ENCODE data around the gene KAZN.

The KAZN gene

DNA sequence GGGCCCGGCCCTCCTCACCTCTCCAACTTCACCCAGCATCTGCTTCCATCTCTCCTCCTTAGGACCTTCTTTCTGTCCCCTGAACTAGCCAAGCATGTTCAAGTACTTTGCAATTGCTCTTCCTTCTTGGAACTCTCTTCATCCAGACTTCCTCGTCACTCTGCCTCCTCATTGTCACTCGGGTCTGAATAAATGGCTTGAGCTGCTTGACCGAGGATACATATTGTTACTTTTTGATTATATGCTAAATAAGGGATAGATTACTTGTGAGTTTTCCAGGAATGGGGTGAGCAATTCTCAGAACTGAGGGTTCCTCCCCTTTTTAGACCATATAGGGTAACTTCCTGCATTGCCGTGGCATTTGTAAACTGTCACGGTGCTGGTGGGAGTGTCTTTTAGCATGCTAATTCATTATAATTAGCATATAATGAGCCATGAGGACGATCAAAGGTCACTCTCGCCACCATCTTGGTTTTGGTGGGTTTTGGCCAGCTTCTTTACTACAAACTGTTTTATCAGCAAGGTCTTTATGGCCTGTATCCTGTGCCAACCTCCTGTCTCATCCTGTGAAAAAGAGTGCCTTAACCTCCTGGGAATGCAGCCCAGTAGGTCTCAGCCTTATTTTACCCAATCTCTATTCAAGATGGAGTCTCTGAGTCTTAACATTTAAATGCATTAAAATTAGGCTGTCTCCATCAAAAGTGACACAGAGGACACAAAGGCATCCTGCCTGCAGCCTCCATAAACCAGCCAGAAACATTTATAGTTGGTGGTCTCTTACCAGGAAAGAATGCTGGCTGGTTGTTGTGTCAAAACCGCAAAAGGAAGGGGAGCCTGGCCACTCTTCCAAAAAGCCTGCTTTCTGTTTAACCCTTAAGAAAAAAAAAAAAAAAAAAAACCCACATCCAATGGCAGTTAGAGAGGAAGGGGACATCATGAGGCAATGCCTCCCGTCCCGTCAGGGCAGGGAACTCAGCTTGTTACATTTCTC is 179.3 kb downstream of the KAZN start:
- DNase-seq: no peak

DNA sequence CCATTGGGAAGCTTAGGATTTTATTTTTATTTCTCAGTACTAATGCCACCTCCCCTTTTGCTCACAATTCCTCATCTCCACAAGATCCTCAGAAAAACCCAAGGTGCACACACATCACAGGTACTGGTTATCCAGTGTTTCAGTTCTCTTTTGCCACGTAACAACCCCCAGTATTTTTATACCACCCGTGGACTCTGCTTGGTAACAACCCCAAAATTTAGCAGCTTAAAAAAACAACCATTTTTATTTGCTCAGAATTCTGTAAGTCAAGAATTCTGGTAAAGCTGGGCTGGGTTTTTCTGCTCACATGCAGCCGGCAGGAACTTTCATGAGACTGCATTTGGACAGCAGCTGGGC is 180.0 kb downstream of the KAZN start:
- no peak for DNase-seq

DNA sequence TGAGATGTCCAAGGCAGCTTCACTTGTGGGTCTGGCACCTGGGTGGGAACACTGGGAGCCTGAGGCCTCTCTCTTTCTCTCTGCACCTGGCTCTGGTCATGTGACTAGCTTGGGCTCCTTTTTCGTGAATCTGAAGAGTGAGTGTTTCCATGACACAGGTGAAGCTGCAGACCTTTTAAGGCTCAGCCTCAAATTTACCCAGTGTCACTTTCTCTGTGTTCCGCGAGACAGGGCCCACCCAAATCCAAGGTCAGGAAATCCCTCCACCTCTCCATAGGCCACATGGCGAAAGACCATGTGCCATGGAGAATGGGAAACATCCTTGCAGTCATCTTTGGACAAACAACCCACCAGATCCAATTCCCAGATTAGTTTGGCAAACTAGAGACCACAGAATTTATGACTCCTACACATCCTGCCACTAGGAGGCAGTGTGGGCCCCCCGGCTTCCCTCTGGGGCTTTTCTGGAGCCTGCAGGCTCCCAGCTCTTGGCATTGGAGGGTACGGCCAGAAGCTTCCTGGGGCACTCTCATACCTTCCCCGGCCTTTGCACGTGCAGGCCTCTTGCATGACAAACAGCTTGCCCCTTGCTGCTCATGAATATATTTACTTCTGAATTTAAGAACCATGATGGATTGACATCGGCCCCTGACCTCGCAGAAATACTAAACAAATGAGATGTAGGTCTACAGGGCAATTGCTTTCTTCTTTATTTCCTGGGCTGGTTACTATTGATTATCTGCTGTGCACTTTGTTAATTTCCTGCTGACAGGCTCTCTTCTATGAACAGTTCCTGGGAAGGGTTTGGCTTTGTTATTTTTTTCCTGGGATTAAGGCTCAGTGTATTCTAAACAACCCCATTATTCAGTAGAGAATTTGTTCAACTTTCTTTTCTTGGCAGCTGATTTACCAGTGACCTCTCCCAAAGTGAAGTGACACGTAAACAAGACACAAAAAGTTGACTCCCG is 180.7 kb downstream of the KAZN start:
- DNase-seq: peak; percentile 29

DNA sequence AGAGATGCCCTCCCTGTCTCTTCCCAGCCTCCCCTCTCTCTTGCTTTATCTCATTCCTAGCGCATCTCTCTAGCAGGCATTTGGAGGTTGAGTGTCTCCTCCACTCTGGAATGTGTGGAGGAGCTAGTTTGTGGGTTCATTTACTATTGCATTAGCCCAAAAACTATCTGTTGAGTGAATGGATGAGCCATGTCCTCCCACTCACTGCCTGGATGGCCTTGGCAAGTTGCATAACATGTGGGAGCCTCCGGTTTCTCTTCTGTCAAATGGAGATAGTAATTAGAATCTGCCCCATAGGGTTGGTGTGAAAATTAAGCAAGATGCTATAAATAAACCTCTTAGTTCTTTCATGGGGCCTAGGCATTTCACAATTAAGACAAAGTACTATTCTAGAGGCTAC is 181.8 kb downstream of the KAZN start:
- DNase-seq: no peak

DNA sequence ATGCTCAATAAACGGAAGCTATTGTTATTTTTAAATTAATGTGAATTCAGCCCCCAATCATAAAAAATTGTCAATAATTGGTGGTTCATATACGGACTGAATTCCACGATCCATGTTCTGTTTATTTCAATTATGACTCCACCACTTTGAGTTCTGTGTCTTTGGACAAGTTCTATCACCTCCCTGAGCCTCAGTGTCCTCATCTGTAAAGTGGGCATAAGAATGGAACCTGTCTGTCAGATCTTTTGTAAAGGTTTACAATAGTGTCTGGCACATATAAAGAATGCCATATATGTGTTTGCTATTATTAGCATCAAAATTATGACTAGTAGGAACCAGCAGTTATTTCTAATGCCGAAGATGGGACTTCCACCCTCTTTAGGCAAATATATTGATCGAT is 183.3 kb downstream of the KAZN start:
- DNase-seq: no peak

DNA sequence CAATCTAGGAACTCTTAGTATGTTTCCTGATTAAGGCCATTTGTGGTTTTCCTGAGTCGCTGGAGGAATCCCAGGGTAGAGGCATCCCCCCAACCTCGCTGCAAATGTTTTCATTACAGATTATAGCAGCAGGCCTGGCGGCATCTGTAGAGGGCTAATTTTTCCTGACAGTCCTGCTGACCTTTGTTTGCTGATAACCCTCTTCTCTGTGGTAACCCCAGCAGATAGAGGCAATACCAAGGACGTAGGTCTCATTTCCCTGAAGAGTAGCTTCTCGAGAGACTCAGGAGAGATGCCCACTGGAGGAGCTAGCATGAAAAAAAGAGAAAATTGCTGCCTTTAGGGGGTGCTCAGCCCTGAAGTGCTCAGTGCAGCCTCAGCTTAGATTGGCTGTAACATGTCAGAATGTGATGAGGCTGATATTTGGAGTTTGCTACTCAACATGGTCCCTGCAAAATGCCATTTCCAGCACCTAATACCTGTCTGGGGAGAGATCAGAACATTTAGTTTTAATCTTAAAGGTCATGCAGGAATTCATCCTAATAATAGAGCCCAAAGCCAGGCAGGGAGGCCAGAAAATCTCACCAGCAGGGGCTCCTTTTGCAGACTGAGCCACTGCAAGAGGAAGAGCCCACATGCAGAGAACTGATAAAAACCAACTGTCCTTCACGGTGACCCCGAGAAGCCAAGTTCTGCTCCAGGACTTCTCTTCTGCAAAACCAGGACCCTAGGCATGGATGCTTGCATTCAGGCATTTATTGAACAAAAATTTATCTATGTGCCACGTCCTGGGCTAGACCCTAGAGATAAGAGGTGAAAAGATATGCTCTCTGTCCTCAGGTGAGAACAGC is 184.5 kb downstream of the KAZN start:
- no peak for DNase-seq

DNA sequence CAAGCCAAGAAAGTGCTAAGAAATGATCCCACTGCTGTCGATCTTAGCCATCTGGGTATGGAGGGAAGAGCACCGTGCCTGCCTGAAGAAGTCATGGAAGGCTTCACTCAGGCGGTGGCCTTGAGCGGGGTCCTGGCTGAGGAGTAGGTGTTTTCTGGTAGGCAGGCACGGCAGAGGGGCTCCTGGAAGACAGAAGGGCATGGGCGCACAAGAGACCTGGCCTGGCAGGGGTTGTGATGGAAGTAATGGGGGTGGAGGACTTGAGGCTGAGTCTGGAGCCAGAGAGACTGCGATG is 185.1 kb downstream of the KAZN start:
- no peak for DNase-seq

DNA sequence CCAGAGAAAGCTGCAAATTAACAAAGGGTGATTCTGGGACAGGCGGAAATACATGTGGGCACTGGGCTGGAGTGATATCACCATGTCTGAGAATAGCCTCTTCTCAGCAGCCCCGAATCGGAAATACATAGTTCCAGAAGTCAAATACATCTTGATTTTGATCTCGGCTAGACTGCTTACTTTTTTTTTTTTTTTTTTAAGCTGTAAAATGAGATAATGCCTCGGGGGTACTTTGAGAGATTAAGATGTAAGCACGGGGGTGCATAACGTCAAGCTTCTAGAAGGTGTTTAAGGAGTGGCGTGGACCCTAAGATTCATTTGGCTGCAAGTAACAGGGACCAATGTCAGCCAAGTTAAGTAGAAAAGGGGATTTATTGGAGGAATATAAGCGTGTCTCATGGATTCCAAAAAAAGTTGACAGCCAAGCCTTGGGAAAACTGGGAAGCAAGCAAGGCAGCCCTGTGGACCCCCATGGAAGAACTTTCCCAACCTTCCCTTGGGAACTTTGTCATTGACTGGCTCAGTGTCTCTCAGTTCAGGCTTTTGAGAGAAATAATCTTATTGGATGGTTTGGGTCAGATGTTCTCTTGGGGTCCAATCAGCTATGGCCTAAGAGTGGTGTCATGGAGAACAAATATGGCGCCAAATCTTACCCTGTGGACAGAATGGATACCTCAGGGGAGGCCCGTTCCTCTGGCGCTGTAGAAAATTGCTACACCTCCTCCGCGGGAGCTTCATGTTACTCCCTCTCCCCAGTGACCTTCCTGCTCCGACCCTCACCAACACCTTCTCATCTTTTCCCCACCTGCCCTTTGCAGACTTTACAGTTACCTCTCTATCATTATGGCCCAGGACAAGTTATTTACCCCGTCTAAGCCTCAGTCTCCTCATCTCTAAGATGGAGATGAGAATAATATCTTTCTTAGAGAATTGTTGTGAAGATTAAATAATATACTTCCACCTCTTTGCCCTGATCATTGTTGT is 186.6 kb downstream of the KAZN start:
- no peak for DNase-seq

DNA sequence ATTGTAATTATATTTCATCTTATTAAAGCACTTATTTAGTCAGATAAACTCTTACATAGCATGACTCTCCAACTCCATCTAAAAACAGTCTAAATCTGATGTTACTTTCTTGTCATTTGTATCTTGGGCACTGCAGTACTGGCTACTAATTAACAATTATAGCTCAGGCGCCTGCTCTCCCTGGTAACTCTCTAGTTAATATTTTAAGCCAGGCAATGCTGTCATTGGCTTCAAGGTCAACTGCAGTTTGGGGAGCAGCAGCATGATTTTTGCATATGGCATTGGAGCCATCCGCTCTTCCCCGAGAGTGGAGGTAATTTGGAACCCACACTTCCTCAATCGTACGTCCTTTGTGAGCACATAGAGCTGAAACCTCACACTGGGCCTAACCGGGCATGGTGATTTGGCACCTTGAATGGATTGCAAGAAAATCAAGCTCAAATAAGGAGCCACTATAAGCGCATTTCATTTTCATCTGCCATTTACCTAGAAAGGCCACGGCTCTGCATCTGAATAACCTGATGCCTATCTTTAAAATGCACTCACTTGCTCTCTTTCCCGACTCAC is 187.7 kb downstream of the KAZN start:
- DNase-seq: no peak

DNA sequence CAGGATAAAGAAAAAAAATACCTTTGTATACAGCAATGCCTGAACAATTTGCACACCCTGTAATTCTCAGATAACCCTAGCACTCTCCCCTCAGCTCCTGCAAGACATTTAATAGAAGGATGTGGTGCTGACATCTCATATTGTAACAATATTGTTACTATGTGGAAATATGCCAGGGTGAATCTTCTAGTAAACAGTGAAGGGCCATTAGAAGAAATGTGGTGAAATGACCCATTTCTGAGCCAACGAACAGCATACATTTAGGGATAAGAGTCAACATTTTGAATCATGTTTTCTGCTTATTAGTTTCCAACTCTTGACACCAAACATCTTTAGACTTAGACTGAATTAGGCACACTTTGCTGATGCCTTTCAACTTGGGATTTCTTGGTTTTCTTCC is 188.2 kb downstream of the KAZN start:
- no peak for DNase-seq

DNA sequence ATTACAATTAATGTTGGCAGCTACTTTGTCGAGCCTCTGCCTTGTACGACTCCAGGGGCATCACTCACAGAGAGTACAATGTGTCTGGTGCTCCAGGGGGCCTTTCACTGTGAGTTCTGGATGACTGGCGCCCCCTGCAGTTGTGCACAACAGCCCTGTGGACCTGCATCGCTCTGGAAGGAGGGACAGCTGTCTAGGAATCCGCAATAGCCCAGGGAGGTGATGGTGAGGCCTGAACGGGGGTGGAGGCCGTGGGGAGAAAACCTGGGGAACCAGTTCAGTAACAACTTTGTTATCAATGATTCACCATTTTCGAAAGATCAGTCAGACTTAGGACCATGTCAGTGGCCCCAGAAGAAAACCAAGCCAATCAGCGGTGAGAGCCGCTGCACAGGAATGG is 189.1 kb downstream of the KAZN start:
- no peak for DNase-seq

DNA sequence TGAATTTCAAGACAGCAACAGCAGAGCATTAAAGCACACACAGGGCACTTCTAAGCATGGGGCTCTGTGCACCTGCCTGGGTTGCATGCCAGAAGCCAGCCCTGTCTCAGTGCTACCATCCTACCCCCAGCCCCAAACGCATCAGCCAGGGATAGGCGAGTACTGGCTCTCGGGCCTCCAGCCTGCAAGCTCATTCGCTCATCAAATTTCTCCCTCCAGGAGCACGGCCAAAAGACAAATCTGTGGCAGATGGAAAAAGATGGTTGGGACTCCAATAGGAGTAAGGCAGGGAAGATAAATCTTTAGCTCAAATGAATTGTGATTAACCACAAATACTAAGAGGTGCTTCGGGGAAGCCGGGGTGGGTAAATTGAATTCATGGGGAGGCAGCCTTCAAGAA is 189.6 kb downstream of the KAZN start:
- no peak for DNase-seq

DNA sequence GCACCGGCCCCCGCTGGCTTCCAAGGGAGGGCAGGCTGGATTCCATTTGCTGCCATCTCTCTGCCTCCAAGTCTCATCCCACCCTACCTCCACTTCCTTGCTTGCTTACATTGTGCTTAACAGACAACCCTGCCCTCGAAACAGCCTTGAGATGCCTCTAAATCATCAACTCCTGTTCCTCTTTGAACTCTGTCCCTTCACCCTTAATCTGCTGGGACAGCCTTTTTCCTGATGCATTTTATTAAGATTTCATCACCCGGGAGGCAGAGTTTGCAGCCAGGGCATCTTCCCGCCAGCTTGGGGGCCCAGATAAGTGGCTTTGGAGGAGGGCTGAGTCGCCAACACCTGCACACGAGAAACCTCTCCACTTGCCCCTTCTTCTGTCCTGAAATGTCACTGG is 192.5 kb downstream of the KAZN start:
- DNase-seq: no peak

DNA sequence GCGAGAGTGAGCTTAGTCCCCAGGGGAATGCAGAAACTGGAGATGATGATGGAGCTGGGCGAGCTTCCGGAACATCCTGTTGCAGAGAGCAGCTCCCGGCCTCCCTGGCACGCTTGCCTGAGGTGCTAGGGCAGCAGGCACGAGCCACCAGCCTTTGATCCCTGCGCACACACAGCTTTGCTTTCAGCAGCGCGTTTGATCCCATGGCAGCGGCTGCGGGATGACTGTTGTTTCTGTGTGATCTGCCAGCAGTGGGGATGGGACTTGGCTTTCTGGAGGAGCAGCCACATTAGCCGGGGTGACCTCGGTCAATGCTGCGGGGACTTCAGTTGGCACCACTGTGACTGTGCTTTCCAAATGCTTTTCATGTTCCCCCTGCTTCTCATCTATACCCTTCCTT is 193.2 kb downstream of the KAZN start:
- DNase-seq: no peak

DNA sequence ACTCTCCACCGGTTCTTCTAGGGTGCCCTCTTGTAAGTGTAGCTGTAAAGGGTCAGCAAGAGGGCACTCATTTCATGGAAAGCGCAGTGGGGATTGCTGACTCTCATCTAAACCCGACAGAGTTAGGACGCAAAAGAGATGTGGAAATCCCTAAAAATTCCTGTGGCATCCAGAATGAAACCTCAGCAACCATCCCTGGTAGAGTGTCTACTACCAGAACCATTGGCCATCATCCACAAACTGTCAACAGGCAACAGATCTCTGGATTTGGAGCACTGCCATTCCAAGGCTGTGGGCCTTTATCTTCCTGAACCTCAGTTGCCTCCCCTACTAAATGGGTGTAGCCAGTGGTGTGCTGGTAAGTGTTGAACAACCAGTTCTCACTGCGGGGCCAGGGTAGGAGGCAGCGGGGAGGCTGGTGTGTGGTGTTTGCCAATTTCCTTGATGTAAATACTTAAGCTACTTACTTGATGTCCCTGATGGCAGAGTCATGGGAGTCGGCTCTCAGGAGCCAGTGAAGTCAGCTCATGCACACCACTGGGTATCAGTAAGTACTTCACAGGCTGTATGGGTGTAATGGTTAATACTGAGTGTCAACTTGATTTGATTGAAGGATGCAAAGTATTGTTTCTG is 195.8 kb downstream of the KAZN start:
- no peak for DNase-seq

DNA sequence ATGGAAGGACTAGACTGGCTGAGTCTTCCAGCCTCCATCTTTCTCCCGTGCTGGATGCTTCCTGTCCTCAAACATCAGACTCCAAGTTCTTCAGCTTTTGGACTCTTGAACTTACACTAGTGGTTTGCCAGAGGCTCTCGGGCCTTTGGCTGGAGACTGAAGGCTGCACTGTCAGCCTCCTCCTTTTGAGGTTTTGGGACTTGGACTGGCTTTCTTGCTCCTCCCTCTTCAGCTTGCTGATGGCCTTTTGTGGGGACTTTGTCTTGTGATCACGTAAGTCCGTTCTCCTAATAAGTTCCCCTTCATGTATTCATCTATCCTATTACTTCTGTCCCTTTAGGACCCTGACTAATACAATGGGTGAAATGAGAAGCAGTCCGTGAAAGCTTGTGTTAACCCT is 196.4 kb downstream of the KAZN start:
- DNase-seq: no peak

DNA sequence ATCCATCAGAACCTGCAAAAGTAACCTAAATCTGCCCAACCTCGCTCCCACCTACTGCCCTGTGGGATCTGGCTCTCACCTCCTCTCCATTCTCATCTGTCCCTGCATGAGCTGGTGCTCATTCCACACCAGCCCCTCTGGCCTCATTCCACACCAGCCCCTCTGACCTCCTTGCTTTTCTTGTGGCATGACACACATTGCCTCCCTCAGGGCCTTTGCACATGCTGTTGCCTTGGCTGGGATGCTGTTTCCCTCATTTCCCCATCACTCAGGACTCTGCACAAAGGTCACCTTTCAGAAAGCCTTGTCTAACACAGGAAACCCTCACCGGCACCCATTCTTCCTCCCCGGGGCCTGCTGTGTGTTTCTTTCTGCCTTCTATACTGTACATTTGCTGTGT is 197.1 kb downstream of the KAZN start:
- no peak for DNase-seq

DNA sequence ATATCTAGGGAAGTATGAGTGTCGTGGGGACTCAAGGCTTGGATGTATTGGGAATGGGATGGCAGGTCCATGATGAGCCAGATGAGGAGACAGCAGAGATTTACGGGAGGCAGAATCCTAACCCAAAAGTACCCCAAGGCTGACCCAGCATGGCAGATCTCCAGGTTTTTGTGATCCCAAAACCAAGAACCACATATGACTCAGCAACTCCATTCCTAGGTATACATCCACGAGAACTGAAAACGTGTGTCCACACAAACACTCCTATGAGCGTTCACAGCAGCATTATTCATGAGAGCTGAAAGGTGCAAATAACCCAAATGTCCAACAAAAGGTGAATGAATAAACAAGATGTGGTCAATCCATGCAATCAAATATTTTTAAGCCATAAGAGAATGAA is 201.5 kb downstream of the KAZN start:
- no peak for DNase-seq

DNA sequence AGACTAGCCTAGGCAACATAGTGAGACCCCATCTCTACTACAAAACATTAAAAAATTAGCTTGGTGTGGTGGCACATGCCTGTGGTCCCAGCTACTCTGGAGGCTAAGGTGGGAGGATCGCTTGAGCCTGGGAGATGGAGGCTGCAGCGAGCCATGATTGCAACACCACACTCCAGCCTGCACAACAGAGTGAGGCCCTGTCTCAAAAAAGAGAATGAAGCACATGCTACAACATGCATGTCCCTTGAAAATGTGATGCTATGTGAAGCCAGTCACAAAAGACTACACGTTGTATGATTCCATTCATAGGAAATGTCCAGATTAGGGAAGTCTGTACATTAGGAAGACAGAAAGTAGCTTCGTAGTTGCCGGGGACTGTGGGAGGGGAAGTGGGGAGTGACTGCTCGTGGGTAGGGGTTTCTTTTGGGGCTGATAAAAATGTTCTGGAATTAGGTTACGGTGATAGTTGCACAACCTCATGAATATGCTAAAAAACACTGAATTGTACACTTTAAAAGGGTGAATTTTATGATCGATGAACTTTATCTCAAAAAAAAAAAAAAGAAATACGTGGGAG is 202.1 kb downstream of the KAZN start:
- DNase-seq: no peak

DNA sequence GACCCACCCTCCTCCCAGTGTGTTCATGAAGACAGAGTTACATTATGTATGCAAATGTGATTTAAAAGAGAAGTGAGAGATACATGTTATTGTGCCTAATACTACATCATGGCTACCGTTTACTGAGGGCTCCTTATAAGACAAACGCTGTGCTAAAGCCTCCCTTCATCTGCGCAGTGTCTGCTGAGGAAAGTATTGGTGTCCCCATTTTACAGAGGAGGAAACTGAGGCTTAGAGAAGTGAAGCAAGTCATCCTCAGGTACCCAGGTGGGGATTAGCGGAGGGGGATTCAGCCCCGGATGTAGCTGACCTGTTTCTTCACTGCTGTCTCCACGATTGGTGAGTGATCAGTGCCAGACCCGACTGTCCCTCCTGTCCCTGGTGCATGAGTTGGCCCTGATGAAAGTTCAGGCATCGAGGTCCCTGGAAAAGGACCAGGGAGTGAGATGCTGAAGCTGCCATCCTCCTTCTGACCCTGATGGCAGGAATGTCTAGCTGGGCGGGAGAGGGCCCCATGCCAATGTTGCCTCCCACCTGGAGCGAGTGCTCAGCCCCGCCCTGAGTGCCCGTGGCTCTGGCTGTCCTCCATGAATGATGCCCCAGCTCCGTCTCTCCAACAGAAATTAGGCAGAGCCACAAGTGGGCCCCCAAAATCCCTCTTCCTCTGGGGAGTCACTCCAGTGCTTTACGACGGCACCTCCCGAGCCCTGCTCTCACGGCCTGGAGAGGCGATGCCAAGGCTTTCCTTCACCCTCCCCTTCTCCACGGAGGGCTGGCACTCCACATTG is 204.7 kb downstream of the KAZN start:
- DNase-seq: no peak

Data from NCI-H1105 treated with DMSO at 0.1 percent for 48 hours (cell line).